GM12872 (cell line): ENCODE results near the gene CCDC88C.

Experiments
- TF ChIP-seq, protein P1 (sequence below): IDR thresholded peaks from 3 replicates; pipeline ENCODE4 v1.5.1; 2011; ENCODE audit warnings: low read depth, mild to moderate bottlenecking, low read length, moderate library complexity; ENCODE audit not compliant: insufficient read depth

The CCDC88C gene

DNA sequence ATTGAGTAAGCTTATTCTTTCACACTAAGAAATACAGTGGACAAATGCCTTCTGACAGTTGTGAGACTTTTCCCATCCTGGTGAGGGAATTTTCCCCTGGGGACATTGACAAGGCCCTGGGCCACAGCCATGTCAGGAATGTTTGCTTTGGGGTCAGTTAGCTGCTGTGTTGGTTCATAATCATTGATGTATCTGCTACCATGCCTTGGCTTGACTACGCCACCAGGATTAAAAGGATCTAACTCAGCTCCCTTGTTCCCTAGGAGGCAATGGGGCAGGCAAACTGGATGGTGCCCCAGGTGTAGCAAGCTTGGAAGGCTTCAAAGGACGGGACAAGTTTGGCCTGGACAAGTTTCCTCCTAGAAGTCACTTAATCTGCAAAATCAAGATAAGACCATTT is 3.1 kb upstream of the CCDC88C start:
- TF ChIP-seq, protein P1, sequence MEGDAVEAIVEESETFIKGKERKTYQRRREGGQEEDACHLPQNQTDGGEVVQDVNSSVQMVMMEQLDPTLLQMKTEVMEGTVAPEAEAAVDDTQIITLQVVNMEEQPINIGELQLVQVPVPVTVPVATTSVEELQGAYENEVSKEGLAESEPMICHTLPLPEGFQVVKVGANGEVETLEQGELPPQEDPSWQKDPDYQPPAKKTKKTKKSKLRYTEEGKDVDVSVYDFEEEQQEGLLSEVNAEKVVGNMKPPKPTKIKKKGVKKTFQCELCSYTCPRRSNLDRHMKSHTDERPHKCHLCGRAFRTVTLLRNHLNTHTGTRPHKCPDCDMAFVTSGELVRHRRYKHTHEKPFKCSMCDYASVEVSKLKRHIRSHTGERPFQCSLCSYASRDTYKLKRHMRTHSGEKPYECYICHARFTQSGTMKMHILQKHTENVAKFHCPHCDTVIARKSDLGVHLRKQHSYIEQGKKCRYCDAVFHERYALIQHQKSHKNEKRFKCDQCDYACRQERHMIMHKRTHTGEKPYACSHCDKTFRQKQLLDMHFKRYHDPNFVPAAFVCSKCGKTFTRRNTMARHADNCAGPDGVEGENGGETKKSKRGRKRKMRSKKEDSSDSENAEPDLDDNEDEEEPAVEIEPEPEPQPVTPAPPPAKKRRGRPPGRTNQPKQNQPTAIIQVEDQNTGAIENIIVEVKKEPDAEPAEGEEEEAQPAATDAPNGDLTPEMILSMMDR = no peak

DNA sequence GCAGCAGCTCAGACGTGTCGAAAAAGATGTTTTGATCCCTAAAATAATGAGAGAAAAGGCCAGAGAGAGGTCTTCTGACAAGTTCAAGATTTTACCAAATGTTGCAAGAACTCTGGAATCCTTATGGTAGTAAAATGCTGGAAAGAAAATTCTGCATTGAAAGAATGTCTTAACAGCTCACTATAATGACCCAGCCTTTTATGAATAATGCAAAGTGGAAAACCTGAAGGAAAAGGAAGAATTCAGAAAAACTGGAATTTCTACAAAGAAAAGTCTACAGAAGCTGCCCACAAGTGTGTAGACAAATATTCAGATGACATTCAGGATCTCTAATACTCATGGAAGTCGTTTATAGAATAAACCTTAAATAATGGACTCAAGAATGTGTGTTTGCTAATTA is 1.8 kb upstream of the CCDC88C start:
- TF ChIP-seq, protein P1 = no peak

DNA sequence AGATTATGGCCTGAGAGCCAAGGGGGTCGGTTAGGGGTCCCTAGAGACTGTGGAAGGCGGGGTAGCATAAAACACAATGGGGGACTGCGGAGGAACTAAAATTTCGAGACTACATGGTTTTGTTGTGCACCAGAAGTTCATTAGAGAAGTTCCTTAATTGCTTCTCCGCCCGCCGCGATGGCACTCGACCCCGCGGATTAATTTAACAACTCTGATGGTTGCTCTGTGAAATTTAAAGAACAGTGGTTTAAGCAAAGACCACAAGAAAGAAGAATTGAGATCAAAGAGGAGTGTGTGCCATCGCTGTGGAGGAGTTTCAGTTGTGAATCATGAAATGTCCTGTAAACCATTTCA is 1.4 kb upstream of the CCDC88C start:
- TF ChIP-seq, protein P1 = no peak

DNA sequence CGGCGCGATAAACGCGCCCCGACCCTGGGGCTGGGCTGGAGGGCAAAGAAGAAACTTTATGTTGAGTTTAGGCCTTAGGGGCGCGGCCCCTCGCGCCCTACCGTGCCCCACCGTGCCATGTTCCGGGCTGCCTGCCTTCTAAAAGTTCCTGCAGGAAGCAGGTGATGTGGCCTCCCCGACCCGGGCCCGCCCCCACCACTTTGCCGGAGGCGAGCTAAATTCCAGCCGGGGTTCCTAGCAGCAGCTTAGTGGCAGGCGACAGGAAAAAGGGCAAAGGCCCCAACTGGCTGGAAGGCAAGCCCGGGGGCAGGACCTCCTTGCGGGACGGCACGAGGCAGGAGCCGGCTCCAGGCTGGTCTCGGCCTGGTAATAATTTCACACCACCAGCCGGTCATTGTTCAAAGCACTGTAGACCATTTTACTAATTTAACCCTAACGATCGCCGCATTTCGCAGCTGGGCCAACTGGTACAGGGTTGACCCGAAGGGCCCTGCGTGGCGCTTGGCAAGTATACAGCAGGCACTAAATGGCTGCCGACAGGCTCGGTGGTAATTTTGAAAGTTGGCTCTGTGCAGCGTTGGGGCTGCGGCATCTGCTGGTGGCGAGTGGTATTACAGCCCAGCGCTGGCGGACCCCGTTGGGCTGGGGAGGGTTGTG is 895 bp upstream of the CCDC88C start:
- TF ChIP-seq, protein P1 = peak; percentile 95

DNA sequence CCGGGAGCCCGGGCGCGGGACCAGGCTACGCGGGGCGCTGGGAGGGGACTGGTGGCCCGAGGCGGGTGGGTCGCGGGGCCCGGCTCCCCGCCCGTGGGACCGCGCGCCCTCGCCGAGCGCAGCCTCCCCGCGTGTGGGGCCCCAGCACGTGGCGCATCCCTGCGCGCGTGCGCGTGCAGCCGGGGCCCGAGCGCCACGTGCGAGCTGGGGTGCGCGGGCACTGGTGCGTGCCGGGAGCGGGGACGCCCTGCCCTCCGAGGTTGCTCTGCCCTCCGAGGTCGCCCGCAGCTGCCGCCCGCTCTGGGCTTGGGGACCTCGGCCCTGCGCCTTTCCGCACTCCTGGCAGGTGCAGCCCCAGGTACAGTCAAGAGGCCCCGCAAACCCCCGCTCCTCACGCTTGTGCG is 365 bp upstream of the CCDC88C start:
- TF ChIP-seq, protein P1 = peak; percentile 1; the same call in 1 of the 3 replicates

DNA sequence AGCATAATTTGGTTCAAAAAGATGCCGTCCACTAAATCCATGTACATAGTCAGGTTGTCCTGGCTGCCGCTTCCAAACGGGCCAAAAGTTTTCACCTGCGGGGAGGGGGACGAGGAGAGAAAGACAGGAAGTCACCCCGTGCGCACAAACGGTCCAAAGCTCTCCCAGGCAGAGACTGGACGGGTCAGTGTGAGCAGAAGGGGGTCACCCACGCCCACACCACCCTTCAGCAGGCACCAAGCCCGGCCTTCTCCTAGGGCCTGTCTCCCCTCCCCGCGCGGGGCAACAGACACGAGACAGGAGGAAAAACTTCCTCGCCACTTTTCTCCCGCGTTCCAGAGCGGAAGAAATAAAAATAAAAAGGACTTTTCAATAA is 888 bp downstream of the CCDC88C start:
- TF ChIP-seq, protein P1 = no peak

DNA sequence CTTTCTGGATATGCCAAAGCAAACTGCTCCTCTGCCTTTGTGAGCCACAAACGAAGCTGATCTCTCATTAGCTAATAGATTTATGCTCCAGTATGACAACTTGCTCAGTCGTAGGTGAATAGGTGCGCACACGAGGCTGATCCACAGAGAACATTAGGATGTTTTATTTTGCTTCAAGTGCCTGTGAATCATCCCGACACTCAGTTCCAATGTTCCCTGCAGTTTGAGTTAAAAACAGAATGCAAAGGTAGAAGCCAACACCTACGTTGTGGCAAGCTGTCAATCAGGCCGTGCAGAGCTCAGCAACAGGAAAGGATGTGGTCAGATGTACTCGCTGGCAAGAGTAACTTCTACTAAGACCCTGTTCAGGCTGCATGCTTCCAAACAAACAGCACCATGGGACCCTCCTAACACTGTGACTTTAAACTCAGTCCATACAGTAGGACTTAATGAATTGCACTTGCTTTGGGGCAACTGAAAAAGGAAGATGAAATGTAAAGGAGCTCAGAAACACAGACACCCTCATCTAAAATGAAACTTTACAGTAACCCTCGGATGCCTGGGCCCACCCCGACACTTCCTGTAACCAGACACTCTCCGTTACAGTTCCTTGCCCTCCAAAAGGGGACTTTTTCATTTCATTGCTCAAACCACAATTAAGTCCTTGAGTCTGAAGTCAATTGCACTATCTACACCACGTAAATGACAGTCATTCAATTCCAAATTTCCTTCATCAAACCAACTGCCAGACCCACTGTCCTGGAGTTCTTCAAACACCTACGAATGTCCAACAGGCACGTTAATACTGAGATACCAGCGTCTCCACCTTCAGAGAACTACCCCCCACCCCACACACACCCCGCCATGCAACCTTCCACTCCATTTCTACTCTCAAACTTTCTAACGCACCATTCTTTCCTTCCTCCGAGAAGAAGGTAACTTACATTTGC is 1.6 kb downstream of the CCDC88C start:
- TF ChIP-seq, protein P1 = no peak
